Measurements from ENCODE around the gene MMP2. TPM values are rescaled to one million over a fixed set of nuclear protein-coding genes. Genes with fewer than 3 reads are reported as not detected.
A peak's percentile ranks its signal among the peaks of the same experiment; 100 is the strongest.

Gene MMP2
- total RNA-seq, 1 experiment from 2014 or later = 1.5 TPM

GRCh38 chr16:55502801-55503366, 23.9 kb downstream of the MMP2 start:
- Histone ChIP-seq H3K9ac (ENCODE audit: low read length) (0 out of 2 replicates have a peak overlapping the region, but pooled peaks have one; percentile 5), H2AFZ (ENCODE audit: low read depth, low read length, poor library complexity, severe bottlenecking) (peak overlapping the region; percentile 95), H3K9me2 (ENCODE audit: insufficient read depth) (no peaks in the 10 kb centered on the region), H3K27ac (ENCODE audit: low read depth, low read length) (no peak overlapping the region; the same call in 1 of the 2 replicates), H3K36me3 (ENCODE audit: control insufficient read depth in 1 of 2, insufficient read depth in 2 of 2, low read length in 2 of 2) (no peaks in the 10 kb centered on the region), H3K4me2 (ENCODE audit: low read length) (peak overlapping the region; percentile 58), H3K79me2 (ENCODE audit: insufficient read depth, low read length) (no peaks in the 10 kb centered on the region), H3K4me1 (ENCODE audit: control insufficient read depth in 1 of 2, insufficient read depth in 2 of 2, low read length in 2 of 2) (peaks cover 27 to 45% of the 10 kb centered on the region in 2 experiments), H3K4me3 (replicated peaks in 1 of 2; ENCODE audit: low read depth in 1 of 2, low read length in 2 of 2) (peak overlapping the region in 1 of 2 experiments; percentile 6; a peak in 1 of 4 replicates), H3K27me3 (ENCODE audit: insufficient read depth, low read length) (no peaks in the 10 kb centered on the region), H4K20me1 (ENCODE audit: insufficient read depth) (no peaks in the 10 kb centered on the region), H3K9me3 (ENCODE audit: control insufficient read depth in 1 of 2, insufficient read depth in 1 of 2, low read depth in 1 of 2, low read length in 2 of 2) (no peaks in the 10 kb centered on the region)
- no peak for TF ChIP-seq POLR2AphosphoS5 (IDR thresholded peaks at IDR 0.05; ENCODE audit: low read depth, low read length)
- no peak for TF ChIP-seq TCF7L2 (IDR thresholded peaks at IDR 0.05; ENCODE audit: borderline replicate concordance, extremely low read depth, insufficient read depth, insufficient read length)
- 0 out of 6 replicates have a peak, but pooled peaks of 1 of the 3 experiments have one; percentile 6 for TF ChIP-seq CTCF (IDR thresholded peaks at IDR 0.05 in 2 of 3, conservative IDR thresholded peaks at IDR 0.05 in 1 of 3; ENCODE audit: borderline replicate concordance in 1 of 3, insufficient read depth in 1 of 3, low read depth in 2 of 3, low read length in 2 of 3)
- TF ChIP-seq ZFX (IDR thresholded peaks at IDR 0.05) = peak; percentile 19; the same call in 1 of the 2 replicates
- TF ChIP-seq SP1 (IDR thresholded peaks at IDR 0.05; ENCODE audit: low read depth) = 0 out of 2 replicates have a peak, but pooled peaks have one; percentile 33
- TF ChIP-seq CBX3 (IDR thresholded peaks at IDR 0.05; ENCODE audit: low read depth) = 0 out of 2 replicates have a peak, but pooled peaks have one; percentile 24
- TF ChIP-seq EZH2 (IDR thresholded peaks at IDR 0.05) = no peak
- DNase-seq (ENCODE audit: low read depth, low spot score) (peak; percentile 40), ATAC-seq (peak; percentile 81)
- POLR2A ChIA-PET = no interaction called here
- CTCF ChIA-PET = interaction anchor here (0.7 to 1.9 kb wide), 6 partner anchors 28 to 202 kb away, joined by 3 to 5 read pairs (median 4); no protein-coding TSS in a partner anchor
- BruUV-seq (replicated peaks) = no TSS peak
- RAD21 ChIA-PET (ENCODE audit: low non-redundant PET in 1 of 2, low total read pairs in 2 of 2, uncharacterized antibody in 2 of 2, unreplicated experiment in 2 of 2) = no interaction called here
- intact Hi-C loops (cut with micrococcal nuclease) = loop anchor here (5.0 kb wide), 1 partner anchor 1179 kb away; the partner anchor contains the start of gene MT1X
